ELF-1 (cell line): ENCODE measurements around the gene SLC16A11.
A peak's percentile ranks its signal among the peaks of the same experiment; 100 is the strongest.

Source experiments
- DNase-seq: peaks from one replicate; pipeline ENCODE4 v3.0.0-alpha.2; 2016; ENCODE audit warnings: low read depth, low spot score

Gene SLC16A11

GRCh38 chr17:7026471-7027115 is 17.3 kb downstream of the SLC16A11 start:
- DNase-seq, result no peak

GRCh38 chr17:7025245-7025644 is 18.6 kb downstream of the SLC16A11 start:
- no peak for DNase-seq

GRCh38 chr17:7024402-7024785 is 19.5 kb downstream of the SLC16A11 start:
- DNase-seq, result no peak

GRCh38 chr17:7023576-7024401 is 20.1 kb downstream of the SLC16A11 start:
- peak; percentile 96 for DNase-seq

GRCh38 chr17:7022781-7023571 is 20.9 kb downstream of the SLC16A11 start, which contains the start of gene BCL6B:
TSS of gene BCL6B (plus strand) at chr17:7023050. CDS start at chr17:7023672, 622 bp downstream.
- DNase-seq, result no peak

- peak; percentile 86 for DNase-seq
Measured at GRCh38 chr17:7021993-7022778, 21.7 kb downstream of the SLC16A11 start.

- DNase-seq, result no peak
Measured at GRCh38 chr17:7020894-7021664, 22.8 kb downstream of the SLC16A11 start.

- DNase-seq, result peak; percentile 67
Measured at GRCh38 chr17:7019839-7020519, 23.9 kb downstream of the SLC16A11 start.

- no peak for DNase-seq
Measured at GRCh38 chr17:7019367-7019766, 24.5 kb downstream of the SLC16A11 start.

- no peak for DNase-seq
Measured at GRCh38 chr17:7018331-7018964, 25.4 kb downstream of the SLC16A11 start.

- no peak for DNase-seq
Measured at GRCh38 chr17:7017827-7018200, 26.1 kb downstream of the SLC16A11 start.

GRCh38 chr17:7016886-7017826 is 26.7 kb downstream of the SLC16A11 start:
- DNase-seq, result no peak

GRCh38 chr17:7016418-7016817 is 27.5 kb downstream of the SLC16A11 start:
- no peak for DNase-seq

- peak; percentile 47 for DNase-seq
Measured at GRCh38 chr17:7014995-7015958, 28.6 kb downstream of the SLC16A11 start.

- DNase-seq, result peak; percentile 96
Measured at GRCh38 chr17:7014261-7014994, 29.5 kb downstream of the SLC16A11 start.

- DNase-seq, result no peak
Measured at GRCh38 chr17:7011942-7012254, 32.0 kb downstream of the SLC16A11 start.

- no peak for DNase-seq
Measured at GRCh38 chr17:7011415-7011814, 32.5 kb downstream of the SLC16A11 start.
